ENCODE data around the gene IL1F10.

Gene IL1F10

GRCh38 chr2:113057117-113057516 is 10.7 kb upstream of the IL1F10 start:
- H3K4me3 ChIP-seq (ENCODE audit: low read depth, low read length), result no peak overlapping the region
- no peak for TF ChIP-seq CTCF (conservative IDR thresholded peaks at IDR 0.05; ENCODE audit: low read depth, low read length)
- no peak for DNase-seq (ENCODE audit: low read depth)

GRCh38 chr2:113058411-113058994 is 9.3 kb upstream of the IL1F10 start:
- DNase-seq (ENCODE audit: low read depth), result no peak
- no peak for TF ChIP-seq CTCF (conservative IDR thresholded peaks at IDR 0.05; ENCODE audit: low read depth, low read length)
- no peak overlapping the region for H3K4me3 ChIP-seq (ENCODE audit: low read depth, low read length)

DNA sequence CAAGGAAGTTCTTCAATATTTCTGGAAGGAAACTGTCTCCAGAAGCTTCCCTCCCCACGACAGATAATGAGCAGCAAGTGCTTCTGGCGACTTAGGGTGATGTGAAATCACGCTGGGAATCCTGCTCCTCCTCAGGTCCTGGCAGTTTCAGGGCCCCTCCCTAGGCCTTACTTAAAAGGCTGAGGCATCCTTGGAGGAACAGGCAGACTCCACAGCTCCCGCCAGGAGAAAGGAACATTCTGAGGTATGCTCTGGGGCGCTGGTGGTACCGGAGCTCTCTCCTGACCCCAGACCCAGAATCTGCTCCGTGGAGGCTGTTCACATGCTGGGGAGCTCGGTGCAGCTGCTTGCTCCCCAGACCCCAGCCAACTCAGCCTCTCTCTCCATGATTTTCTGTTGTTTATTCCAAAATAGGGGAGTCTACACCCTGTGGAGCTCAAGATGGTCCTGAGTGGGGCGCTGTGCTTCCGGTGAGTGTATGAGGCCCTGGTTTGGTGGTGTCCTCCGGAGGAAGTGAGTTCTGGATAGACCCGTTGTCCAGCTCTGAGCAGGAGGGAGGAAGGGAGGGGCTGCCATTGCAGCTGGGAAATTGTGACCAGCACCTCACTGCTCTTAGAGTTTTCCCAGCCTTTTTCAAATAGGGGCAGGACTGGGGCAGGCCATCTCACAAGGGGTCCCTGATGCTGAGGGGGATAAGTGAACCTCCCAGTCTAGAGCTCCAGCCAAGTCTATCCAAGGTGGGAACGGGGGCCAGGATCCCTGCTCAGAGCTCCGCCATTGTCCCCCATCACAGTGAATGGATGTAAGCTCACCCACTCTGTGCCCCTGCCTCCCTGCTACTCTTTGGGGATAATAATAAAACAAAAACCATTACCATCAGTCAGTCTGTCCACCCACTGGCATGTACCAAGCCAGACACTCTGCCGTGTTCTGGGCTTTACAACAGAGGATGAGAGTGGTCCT is 8.5 kb upstream of the IL1F10 start, which contains the start of gene IL36RN:
Gene IL36RN, plus strand, starts transcription at position 201 of the 963 bp plus-strand sequence. Its CDS starts 241 bp downstream, at position 442.
- H3K4me3 ChIP-seq (ENCODE audit: low read depth, low read length), result no peak within 1 kb of the TSS
- TF ChIP-seq CTCF (conservative IDR thresholded peaks at IDR 0.05; ENCODE audit: low read depth, low read length), result no peak
- no peak for DNase-seq (ENCODE audit: low read depth)

- peak; percentile 8 for DNase-seq (ENCODE audit: low read depth)
- H3K4me3 ChIP-seq (ENCODE audit: low read depth, low read length), result no peak overlapping the region
- no peak for TF ChIP-seq CTCF (conservative IDR thresholded peaks at IDR 0.05; ENCODE audit: low read depth, low read length)
These were observed 7.4 kb upstream of the IL1F10 start for GRCh38 chr2:113060396-113060795.

DNA sequence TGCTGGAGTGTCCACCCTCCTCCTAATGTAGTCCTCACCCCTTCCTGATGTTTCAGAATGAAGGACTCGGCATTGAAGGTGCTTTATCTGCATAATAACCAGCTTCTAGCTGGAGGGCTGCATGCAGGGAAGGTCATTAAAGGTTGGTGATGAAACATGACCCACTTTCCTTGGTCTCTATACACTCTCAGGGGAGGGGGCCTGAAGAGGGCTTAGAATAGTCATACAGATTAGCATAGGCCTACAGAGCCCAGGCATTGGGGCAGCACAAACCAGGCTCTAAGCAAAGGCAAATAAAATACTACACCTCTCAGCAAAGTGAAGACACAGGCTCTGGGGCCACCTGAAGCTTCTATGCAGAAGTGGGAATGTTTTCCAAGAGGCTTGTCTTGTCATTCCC is 7.0 kb upstream of the IL1F10 start:
- no peak for DNase-seq (ENCODE audit: low read depth)
- no peak overlapping the region for H3K4me3 ChIP-seq (ENCODE audit: low read depth, low read length)
- TF ChIP-seq CTCF (conservative IDR thresholded peaks at IDR 0.05; ENCODE audit: low read depth, low read length), result no peak

GRCh38 chr2:113061241-113061640 is 6.5 kb upstream of the IL1F10 start:
- TF ChIP-seq CTCF (conservative IDR thresholded peaks at IDR 0.05; ENCODE audit: low read depth, low read length), result no peak
- no peak overlapping the region for H3K4me3 ChIP-seq (ENCODE audit: low read depth, low read length)
- DNase-seq (ENCODE audit: low read depth), result no peak
